ENCODE results near the gene IDH3G.

Gene IDH3G

DNA sequence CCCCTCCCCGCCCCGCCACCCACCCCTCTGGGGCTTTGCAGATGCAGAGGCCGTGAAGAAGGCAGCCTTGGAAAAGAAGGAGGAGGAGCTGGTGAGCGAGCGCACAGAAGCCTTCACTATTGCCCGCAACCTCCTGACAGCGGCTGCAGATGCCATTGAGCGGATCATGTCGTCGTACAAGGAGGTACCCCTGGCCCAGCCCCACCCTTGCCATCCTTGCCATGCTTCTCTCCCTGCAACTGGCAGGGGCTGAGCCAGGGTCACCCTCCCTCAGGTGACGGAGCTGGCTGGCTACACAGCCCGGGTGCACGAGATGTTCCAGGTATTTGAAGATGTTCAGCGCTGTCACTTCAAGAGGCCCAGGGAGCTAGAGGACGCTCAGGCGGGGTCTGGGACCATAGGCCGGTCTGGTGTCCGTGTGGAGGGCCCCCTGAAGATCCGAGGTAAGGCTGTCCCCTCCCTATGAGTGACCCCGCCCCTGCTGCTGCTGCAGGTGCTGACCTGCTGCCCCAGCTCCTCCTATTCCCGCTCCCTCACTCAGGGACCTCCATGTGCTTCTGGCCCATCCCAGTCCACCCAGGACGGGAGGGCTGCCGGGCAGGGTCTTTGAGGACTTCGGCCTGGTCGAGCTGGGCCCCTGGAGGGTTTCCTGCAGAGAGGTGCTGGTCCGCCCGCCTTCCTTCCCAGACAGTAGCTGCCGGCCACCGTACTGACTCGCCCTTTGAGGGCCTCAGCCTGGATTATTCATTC lies 57.9 kb downstream of the IDH3G start:
- peaks cover 17% of the 10 kb centered on the region for H3K9me3 ChIP-seq (ENCODE audit: control insufficient read depth, low read length)
- H4K91ac ChIP-seq (ENCODE audit: low read length) = no peak overlapping the region
- no peaks in the 10 kb centered on the region for H3K27me3 ChIP-seq (ENCODE audit: control insufficient read depth in 1 of 2, insufficient read depth in 1 of 2, low read length in 2 of 2)
- peaks cover 2% of the 10 kb centered on the region for H3K4me1 ChIP-seq (ENCODE audit: control insufficient read depth, insufficient read depth, low read depth, low read length)
- H2BK5ac ChIP-seq (ENCODE audit: low read depth, low read length, poor library complexity, severe bottlenecking) = no peak overlapping the region
- H3K23ac ChIP-seq (ENCODE audit: low read length in 2 of 2) = no peak overlapping the region
- peaks cover 15 to 43% of the 10 kb centered on the region in 2 experiments for H3K36me3 ChIP-seq (ENCODE audit: control insufficient read depth in 1 of 2, insufficient read depth in 2 of 2, low read depth in 1 of 2, low read length in 2 of 2)
- no peak overlapping the region for H3K4me2 ChIP-seq (ENCODE audit: low read length, poor library complexity, severe bottlenecking)
- H2AK5ac ChIP-seq (ENCODE audit: low read length, severe bottlenecking) = no peak overlapping the region
- H3K14ac ChIP-seq (ENCODE audit: low read length in 2 of 2) = no peak overlapping the region
- no peak overlapping the region for H3K9ac ChIP-seq (ENCODE audit: low read length)
- H2AFZ ChIP-seq (ENCODE audit: low read depth, low read length) = no peak overlapping the region
- H3K18ac ChIP-seq (ENCODE audit: low read depth in 1 of 2, low read length in 2 of 2) = no peak overlapping the region
- no peak overlapping the region for H4K8ac ChIP-seq (ENCODE audit: low read length)
- no peak overlapping the region for H3K4ac ChIP-seq (ENCODE audit: low read depth in 1 of 2, low read length in 2 of 2)
- H3K79me1 ChIP-seq (replicated peaks; ENCODE audit: low read length, poor library complexity, severe bottlenecking) = no peaks in the 10 kb centered on the region
- DNase-seq = no peak
- no peak overlapping the region for H3K27ac ChIP-seq (ENCODE audit: low read length, poor library complexity, severe bottlenecking)
- H2BK120ac ChIP-seq (ENCODE audit: low read depth, low read length) = no peak overlapping the region
- H2BK15ac ChIP-seq (ENCODE audit: low read depth, poor library complexity, severe bottlenecking) = no peak overlapping the region
- 91% methylated on average over 29 of the region's 30 CpGs for WGBS
- no peak overlapping the region for H2BK12ac ChIP-seq (ENCODE audit: low read length in 2 of 2)
- no peak overlapping the region for H3K4me3 ChIP-seq (ENCODE audit: insufficient read depth in 1 of 2, low read depth in 1 of 2, low read length in 2 of 2)
